ENCODE measurements around the gene PPIF.

PPIF gene

DNA sequence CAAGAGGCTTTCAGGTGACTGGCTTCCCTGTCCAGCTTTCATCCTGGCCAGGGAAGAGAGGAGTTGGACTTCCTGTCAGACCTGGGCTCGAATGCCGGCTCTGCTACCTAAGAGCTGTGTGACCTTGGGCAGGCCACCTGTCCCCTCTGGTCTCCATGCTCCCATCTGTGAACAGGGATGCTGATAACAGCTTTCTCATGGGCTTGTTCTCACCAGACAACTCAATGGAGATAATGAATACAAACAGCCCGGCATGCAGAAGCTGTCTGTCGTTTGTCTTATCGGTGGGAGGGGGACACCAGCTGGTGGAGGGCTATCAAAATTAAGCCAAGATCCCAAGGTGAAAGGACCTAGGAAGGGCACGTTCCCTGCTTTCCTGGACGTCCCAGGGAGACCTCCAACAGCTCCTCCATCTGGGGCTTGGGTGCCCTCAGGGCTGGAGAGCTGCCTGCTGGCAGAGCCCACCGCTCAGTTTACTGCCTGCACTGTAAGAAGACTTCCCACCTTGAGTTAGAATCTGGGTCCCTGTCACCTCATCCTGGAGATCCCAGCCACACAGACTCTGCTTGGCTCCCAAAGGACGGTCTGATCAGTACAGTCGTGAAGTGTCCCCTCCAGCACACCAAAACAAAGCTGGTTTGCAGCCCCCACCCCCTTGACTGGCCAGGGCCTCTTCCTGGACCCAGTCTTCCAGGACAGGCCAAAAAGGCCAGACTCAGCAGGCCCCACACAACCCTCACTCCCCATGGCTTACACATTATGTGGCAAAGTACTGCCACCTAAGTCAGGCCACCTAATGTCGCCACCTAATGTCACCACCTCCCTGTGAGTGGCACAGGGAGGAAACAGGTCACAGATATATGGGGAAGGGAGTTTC, 40.9 kb downstream of the PPIF start:
- no peak overlapping the region for H3K4me3 ChIP-seq
- H3K4me1 ChIP-seq: peaks cover 0 to under 1% (median 0%) of the 10 kb centered on the region in 4 donors
- DNase-seq: no peak
- H3K27ac ChIP-seq: no peak overlapping the region
- TF ChIP-seq, protein P1, sequence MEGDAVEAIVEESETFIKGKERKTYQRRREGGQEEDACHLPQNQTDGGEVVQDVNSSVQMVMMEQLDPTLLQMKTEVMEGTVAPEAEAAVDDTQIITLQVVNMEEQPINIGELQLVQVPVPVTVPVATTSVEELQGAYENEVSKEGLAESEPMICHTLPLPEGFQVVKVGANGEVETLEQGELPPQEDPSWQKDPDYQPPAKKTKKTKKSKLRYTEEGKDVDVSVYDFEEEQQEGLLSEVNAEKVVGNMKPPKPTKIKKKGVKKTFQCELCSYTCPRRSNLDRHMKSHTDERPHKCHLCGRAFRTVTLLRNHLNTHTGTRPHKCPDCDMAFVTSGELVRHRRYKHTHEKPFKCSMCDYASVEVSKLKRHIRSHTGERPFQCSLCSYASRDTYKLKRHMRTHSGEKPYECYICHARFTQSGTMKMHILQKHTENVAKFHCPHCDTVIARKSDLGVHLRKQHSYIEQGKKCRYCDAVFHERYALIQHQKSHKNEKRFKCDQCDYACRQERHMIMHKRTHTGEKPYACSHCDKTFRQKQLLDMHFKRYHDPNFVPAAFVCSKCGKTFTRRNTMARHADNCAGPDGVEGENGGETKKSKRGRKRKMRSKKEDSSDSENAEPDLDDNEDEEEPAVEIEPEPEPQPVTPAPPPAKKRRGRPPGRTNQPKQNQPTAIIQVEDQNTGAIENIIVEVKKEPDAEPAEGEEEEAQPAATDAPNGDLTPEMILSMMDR (IDR thresholded peaks at IDR 0.05): no peak
- H3K9me3 ChIP-seq: no peaks in the 10 kb centered on the region
- intact Hi-C loops (cut with DNase I; ENCODE audit: low total_unique reads): loop anchor here (10.0 kb wide), 1 partner anchor 57 kb away; the partner anchor contains the start of gene ZCCHC24
- H3K36me3 ChIP-seq: peaks cover 5 to 86% (median 48%) of the 10 kb centered on the region in 3 donors
- H3K27me3 ChIP-seq: no peaks in the 10 kb centered on the region

DNA sequence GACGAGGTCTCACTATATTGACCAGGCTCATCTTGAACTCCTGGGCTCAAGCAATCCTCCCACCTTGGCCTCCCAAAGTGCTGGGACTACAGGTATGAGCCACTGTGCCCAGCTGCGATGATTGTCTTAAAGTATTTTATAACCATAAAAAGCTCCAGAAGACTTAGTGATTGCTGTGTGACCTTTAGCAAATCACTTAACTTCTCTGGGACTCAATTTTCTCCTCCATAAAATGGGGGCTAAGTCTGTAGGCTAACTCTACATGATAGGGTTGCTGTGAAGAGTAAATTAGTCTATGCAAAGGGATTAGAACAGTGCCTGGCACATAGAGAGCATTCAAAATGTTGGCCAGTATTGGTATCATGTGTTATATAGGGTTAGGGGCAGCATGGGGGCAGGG, 42.8 kb downstream of the PPIF start:
- TF ChIP-seq, protein P1 (IDR thresholded peaks at IDR 0.05): no peak
- no peaks in the 10 kb centered on the region for H3K27me3 ChIP-seq
- no peaks in the 10 kb centered on the region for H3K4me1 ChIP-seq
- intact Hi-C loops (cut with DNase I; ENCODE audit: low total_unique reads): no loop called here
- peaks cover 5 to 88% (median 51%) of the 10 kb centered on the region in 3 donors for H3K36me3 ChIP-seq
- DNase-seq: no peak
- H3K4me3 ChIP-seq: no peak overlapping the region
- H3K9me3 ChIP-seq: no peaks in the 10 kb centered on the region
- no peak overlapping the region for H3K27ac ChIP-seq

DNA sequence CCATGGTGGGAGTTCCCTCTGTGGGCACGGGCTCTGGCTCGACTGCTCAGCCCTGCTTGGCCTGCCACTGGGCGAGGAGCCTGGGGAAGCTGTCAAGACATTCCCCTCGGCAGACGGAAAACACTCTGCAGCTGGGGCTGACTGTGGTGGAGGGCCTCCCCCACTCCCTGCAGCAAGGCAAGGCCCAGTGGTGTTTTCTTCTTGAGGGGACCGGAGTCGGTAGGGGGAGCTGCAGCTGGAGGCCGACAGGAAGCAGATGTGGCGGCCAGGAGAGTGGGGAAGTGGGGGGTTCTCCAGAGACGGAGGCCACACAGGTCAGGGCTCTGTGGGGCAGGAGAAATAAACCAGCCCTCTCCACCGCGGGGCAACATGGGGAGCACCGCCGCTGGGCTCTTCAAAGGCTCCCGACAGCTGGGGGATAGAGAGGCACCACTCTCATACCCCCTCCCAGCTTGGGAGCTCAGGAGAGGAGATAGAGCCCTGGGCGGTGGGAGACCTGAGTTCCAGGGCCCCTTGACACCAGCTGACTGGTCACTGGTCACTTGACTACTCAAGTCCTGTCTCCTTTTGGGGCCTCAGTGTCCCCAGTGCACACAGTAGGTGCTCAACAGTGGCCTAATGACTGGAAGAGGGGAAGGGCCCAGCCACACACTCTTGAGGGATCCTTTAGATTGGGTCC, 43.4 kb downstream of the PPIF start:
- Histone ChIP-seq H3K4me3 (no peak overlapping the region), H3K27ac (no peak overlapping the region), H3K9me3 (no peaks in the 10 kb centered on the region), H3K36me3 (peaks cover 4 to 82% (median 47%) of the 10 kb centered on the region in 3 donors), H3K27me3 (no peaks in the 10 kb centered on the region), H3K4me1 (no peaks in the 10 kb centered on the region)
- TF ChIP-seq, protein P1 (IDR thresholded peaks at IDR 0.05): no peak
- intact Hi-C loops (cut with DNase I; ENCODE audit: low total_unique reads): no loop called here
- DNase-seq: peak; percentile 19 to 62

DNA sequence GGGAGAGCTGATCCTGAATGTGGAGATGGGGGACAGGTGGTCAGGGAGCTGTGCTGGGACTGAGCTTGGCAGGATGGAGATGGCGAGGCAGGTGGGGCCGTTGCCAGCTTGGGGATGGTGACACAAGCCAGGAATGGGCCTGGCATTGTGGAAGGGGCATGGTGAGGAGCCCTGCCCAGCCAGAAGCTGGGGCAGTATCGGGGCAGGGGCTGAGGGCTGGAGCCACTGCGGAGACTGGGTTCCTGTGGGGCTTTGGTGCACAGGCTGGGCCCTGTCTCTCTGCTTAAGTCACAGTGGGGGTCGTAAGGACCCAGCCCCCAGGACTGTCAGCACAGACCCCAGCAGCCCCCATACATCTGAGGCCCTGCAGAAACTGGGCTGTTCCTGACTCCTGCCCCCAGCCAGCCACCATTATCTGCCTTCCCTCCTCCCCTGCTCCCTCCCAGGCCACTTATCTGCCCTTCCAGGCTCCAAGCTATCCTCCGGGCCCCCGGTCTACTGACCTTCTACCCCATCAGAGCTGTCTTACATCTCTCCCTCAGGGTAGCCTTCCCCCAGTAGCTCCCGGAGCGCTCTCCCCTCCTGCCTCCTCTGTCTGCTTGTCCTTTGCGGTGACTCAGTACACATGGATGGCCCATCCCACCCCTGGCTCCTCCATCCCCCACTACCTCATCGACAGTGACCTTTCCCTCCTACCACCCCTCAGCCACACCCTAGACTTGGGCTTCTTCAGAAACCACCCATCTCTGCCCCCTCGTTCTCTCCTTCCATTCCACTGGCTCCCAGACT, 44.2 kb downstream of the PPIF start:
- H3K27me3 ChIP-seq: no peaks in the 10 kb centered on the region
- no peak overlapping the region for H3K27ac ChIP-seq
- no peaks in the 10 kb centered on the region for H3K9me3 ChIP-seq
- H3K4me3 ChIP-seq: no peak overlapping the region
- TF ChIP-seq, protein P1 (IDR thresholded peaks at IDR 0.05): no peak
- H3K36me3 ChIP-seq: peaks cover 0 to 75% (median 39%) of the 10 kb centered on the region in 3 donors
- intact Hi-C loops (cut with DNase I; ENCODE audit: low total_unique reads): no loop called here
- peaks cover 0 to 2% (median 0%) of the 10 kb centered on the region in 4 donors for H3K4me1 ChIP-seq
- DNase-seq: peak; percentile 22 to 63

DNA sequence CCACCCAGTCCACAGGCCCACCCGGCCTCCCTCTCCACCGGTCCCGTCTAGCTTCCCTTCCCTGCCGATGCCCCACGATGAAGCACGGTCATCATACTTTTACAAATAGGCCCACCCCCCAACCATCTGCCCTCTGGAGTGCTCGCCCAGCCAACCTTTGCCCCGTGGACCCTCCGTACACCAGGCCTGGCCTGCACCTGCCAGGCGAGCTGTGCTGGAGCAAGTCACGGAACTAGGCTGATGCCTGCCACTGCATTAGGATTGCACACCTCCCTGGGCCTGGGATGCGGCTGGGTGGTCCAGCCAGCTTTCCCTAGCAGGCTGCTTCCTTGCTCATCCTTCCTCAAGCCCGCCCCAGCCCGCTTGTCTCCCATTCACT, 44.7 kb downstream of the PPIF start:
- Histone ChIP-seq H3K27ac (no peak overlapping the region), H3K4me3 (no peak overlapping the region), H3K27me3 (no peaks in the 10 kb centered on the region), H3K4me1 (peaks cover 0 to 8% (median 0%) of the 10 kb centered on the region in 4 donors), H3K9me3 (no peaks in the 10 kb centered on the region), H3K36me3 (peaks cover 0 to 69% (median 34%) of the 10 kb centered on the region in 3 donors)
- DNase-seq: peak in 1 of 2 donors; percentile 60
- intact Hi-C loops (cut with DNase I; ENCODE audit: low total_unique reads): no loop called here
- TF ChIP-seq, protein P1 (IDR thresholded peaks at IDR 0.05): no peak
